HG02973 (cell line): Measurements from ENCODE around the gene FEM1C.

Source experiments
- ATAC-seq: cut with Tn5 transposase; IDR thresholded peaks from one replicate; pipeline ENCODE4 v1.9.1; 2021; ENCODE audit warnings: moderate library complexity; ENCODE audit not compliant: unreplicated experiment

The FEM1C gene

GRCh38 chr5:115524199-115524847 is 20.3 kb downstream of the FEM1C start:
- no peak for ATAC-seq

GRCh38 chr5:115522832-115523403 is 21.7 kb downstream of the FEM1C start:
- ATAC-seq = no peak

GRCh38 chr5:115520191-115520590 is 24.4 kb downstream of the FEM1C start:
- no peak for ATAC-seq

GRCh38 chr5:115516372-115516771 is 28.2 kb downstream of the FEM1C start:
- ATAC-seq = no peak

- ATAC-seq = no peak
These were observed 30.4 kb downstream of the FEM1C start for GRCh38 chr5:115514220-115514619.

GRCh38 chr5:115511632-115512031 is 32.9 kb downstream of the FEM1C start:
- ATAC-seq = no peak

GRCh38 chr5:115510145-115510645 is 34.4 kb downstream of the FEM1C start:
- no peak for ATAC-seq

- ATAC-seq = no peak
These were observed 35.0 kb downstream of the FEM1C start for GRCh38 chr5:115509547-115509946.

- ATAC-seq = no peak
These were observed 36.9 kb downstream of the FEM1C start for GRCh38 chr5:115507681-115508080.

GRCh38 chr5:115503420-115503819 is 41.2 kb downstream of the FEM1C start:
- ATAC-seq = no peak

- no peak for ATAC-seq
These were observed 42.9 kb downstream of the FEM1C start for GRCh38 chr5:115501464-115502210.

- no peak for ATAC-seq
These were observed 44.4 kb downstream of the FEM1C start for GRCh38 chr5:115500225-115500624.

GRCh38 chr5:115496936-115497576 is 47.5 kb downstream of the FEM1C start:
- no peak for ATAC-seq

GRCh38 chr5:115494570-115495289 is 49.8 kb downstream of the FEM1C start:
- no peak for ATAC-seq

GRCh38 chr5:115490596-115490995 is 54.0 kb downstream of the FEM1C start:
- ATAC-seq = no peak

GRCh38 chr5:115489733-115490132 is 54.8 kb downstream of the FEM1C start:
- ATAC-seq = no peak

GRCh38 chr5:115487756-115488155 is 56.8 kb downstream of the FEM1C start:
- ATAC-seq = peak; percentile 59

GRCh38 chr5:115487168-115487567 is 57.4 kb downstream of the FEM1C start:
- no peak for ATAC-seq

GRCh38 chr5:115486728-115487127 is 57.8 kb downstream of the FEM1C start:
- no peak for ATAC-seq

- no peak for ATAC-seq
These were observed 60.2 kb downstream of the FEM1C start for GRCh38 chr5:115484368-115484767.

- ATAC-seq = no peak
These were observed 63.7 kb downstream of the FEM1C start for GRCh38 chr5:115480900-115481299.
